GM21390 (cell line): ENCODE data around the gene CDKL5.

ENCODE experiments used
- ATAC-seq: cut with Tn5 transposase; IDR thresholded peaks from one replicate; pipeline ENCODE4 v1.9.1; 2021; ENCODE audit not compliant: unreplicated experiment

CDKL5 gene

DNA sequence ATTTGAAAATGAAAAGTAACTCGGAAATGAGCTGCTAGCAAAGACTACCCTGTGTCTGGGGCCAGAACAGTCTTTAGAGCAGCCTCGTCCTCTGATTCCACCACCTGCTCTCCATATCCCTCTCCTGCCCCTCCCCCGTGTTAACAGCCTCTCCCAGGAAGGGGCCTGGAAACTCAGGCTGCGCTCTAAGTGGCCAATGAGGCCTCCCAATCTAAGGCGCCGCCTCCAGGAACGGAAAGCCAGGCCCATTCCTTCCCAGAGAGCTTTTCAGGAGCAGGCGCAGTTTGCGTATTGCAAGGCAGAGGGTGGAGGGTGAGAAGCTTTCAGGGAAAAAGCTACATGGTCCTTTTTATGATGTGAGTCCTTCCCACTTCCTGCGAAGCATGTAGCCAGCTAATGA is 215.3 kb downstream of the CDKL5 start:
- ATAC-seq: no peak

DNA sequence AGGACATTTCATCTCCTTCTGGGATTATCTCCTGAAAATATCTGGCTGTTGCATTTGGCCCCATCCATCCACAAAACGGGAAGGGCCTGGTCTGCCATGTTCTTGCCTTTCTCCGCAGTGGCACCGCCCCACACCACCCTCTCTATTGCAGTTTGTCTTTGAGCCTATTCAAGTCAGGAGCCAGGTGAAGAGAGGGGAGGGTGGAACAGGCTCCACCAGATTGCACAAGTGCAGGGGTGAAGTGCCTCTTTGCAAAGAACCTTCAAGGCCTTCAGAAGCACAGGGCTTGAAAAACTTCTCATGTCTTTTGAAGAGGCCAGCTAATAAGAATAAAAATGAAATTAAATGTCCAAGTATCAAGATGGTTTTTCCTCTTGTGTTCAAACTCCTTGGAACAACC is 217.8 kb downstream of the CDKL5 start:
- ATAC-seq: no peak

DNA sequence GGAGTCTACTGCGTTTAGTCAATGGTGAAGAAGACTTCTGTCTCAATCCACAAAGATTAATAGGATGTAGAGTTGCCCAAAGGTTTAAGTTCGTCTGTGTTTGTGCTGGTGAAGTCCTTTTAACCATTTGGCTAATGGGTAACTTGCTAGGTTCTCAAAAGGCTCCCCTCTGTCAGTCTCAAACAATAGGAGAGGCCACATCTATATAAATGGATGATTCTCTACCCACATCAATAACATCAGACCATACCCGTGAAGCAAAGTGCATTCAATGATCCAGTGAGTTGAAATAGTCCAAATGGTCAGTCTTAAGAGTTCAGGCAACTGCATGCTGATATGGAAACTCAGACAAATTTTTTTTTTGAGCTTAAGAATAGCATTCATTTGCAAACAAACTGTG is 218.4 kb downstream of the CDKL5 start:
- no peak for ATAC-seq

DNA sequence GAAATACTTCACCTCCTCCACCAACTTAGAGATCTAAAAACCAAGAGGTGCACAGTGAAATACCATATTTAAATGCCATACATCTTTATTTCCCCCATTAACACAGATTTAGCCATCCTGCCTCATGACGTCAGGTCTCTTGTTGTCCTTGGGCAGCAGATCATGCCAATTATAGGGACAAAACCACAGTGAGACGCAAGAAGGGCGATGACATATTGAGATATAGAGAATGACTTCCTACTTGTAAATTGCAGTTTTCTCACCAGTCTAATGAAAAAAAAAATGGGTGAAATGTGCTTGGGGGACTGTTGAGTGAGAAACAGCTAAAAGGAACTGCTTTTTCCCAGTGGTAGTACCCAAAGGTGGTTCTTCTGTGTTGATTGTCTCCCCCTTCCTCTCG is 222.2 kb downstream of the CDKL5 start:
- ATAC-seq: no peak

DNA sequence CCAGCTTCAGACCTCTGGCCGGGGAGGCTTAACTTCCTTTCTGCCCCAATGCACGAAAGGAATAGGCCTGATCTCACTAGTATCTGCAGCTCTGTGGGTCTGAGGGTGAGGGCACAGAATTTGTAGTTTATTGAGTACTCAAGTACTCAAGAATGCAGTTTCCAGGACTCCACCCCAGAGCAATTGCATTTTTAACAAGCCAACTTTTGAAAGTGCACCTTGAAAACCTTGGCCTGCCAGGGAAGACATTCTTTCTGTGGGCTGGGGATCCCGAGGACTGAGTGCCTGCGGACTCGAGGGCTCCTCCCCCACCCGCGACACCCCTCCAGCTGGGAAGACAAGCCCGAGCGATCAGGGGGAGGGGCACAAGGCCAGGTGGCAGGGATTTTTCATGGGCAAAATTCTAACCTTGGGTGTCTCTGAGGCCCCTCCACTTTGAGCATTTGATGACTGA is 224.1 kb downstream of the CDKL5 start:
- no peak for ATAC-seq

DNA sequence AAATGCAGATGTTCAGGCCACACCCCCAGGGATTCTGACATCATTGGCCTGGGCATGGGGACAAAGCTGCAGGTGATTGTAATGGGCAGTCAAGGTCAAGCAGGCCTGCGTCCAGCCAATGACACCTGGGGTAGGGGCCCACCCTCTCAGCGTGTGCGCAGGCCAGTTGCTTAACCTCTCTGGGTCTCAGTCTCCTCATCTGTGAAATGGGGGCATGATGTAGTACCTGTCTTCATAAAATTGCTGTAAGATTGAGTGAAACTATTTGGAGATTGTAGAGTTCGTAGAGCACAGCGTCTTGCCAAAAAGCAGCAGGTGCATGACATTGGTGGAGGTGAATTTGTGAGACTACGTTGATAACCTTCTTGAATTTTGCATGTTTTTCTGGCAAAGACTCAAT is 225.3 kb downstream of the CDKL5 start:
- ATAC-seq: no peak

DNA sequence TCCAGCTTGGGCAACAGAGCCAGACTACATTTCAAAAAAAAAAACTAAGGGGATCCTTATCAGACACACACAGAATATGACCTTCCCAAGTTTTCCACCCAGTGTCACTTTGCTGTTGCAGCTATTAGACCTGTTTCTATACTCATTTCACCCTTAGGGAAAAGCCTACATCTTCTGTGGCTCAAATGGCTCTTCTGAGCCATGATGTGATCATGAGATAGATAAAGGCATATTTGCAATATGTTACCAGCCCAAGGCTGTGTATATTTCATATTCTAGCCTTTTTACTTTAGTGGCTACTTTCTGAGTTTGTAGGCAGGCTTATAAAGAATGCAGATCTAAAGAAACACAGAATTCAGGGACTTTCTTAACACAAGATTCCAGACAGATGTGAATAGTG is 227.2 kb downstream of the CDKL5 start:
- ATAC-seq: no peak

DNA sequence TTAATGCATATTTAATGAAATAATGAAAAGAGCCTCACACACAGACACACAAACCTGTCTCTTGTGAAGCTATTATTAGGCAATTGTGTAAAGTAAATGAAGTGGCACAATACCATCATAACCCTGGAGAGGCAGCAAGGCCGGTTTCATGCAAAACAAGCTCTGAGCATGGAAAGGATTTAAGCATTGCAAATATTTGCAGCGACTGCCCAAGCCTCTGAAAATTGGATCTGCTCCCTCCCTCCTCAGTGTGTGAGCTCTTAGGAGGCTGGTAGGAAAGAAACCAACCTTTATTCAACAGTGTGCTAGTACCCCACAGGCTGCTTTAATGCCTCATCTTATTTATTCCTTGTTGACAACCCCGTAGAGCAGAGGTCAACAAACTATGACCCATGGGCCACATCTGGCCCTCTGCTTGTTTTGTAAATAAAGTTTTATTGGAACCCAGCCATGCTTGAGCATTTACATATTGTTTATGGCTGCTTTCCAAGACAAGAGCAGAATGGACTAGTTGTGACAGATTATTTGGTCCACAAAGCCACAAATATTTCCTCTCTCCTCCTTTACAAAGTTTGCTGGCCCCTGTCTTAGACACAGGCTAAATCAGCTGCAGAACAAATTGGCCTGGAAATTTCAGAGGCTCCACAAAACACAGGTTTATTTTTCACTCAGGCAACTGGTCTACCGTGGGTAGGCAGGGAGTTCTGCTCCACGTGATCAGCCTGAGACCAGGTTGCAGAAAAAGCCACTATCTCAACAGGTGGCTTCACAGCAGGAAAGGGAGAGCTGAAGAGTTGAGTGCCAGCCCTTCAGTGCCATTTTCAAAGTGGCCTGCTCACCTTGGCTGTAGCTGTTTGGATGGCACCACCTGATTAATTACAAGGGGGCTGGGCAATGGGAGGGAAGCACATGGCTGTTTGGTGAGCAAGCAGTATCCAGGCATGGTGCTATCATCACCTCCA is 229.7 kb downstream of the CDKL5 start:
- ATAC-seq: no peak

DNA sequence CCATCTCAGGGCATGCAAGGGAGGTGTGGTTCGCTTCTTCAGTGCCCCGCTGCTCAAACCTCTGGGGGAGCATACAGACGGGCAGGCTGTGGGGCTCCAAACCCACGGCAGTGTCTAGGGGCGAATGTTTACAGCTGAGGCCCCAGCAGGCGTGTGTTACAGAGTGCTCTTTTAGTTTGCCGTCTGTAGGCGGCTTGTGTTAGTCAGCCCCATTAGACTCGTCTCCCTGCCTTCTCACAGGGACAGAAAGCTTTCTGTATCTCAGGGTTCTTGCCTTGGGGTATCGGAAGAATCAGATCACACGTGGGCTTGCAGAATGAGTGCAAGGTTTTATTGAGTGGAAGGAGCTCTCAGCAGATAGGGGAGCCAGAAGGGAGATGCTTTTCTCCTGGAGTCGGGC is 235.9 kb downstream of the CDKL5 start:
- ATAC-seq: no peak

DNA sequence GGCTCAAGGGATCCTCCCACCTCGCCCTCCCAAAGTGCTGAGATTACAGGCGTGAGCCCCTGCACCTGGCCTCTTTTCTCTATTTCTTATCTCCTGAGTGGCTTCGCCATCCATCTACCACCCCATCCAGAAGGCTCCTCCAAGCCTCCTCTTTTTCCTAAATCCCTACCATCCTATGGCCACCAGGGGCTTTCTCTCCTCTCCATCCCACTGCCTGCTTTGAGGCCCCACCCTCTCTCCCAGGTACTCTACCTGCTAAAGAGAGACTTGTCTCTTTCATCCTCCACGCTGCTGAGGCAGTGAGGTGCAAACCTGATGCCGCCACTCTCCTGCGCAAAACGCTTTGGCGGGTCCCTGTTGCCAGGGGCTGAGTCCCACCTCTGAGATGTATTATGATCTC is 239.5 kb downstream of the CDKL5 start:
- ATAC-seq: no peak

DNA sequence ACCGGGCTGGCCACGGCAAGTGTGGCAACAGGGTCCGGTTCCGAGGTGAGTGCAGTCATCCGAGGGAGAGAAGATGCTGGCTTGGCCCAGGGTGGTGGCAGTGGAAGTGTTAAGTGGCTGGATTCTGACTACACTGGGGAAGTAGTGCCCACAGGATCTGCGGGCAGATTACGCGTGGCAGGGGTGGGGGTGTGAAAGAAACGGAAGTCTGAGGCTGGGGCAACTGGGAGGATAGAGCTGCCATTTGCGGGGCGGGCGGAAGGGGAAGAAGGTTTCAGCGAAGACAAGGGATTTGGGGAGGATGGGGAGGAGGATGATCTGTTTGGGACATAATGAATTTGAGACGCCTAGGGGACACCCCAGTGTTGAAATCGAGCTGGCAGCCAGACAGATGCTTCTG is 241.2 kb downstream of the CDKL5 start:
- no peak for ATAC-seq

DNA sequence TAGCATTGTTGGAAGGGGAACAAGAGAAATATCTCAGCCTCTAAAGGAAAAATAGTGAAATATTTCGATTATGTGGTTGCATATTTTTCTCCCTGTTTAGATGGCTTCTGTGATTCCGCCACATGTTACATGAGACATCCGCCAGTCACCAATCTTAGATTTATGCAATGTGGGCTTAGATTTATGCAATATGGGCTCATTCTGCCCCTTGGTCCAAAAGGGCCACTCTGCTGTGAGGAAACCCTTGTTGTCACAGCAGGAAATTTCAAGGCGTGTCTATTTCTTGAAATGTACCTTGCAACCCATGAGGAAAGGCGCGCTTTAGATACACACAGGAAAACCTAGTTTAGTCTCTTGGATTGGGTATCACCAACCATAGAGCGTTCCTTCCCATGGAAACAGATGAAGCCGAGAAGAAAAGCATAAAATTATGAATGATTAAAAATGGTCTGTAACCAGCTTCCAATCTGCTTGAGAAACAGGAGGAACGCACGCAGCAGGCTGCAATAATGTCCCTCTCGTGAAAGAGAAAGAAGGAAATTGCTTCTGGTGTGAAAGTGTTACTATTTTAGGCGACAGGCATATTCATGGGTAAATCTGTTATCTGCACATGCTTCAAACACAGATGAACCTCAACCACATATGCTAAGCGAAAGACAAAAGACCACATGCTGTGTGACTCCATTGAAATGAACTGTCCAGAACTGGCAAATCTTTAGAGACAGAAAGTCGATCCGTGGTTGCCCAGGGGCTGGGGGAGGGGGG is 242.8 kb downstream of the CDKL5 start:
- ATAC-seq: peak; percentile 46

DNA sequence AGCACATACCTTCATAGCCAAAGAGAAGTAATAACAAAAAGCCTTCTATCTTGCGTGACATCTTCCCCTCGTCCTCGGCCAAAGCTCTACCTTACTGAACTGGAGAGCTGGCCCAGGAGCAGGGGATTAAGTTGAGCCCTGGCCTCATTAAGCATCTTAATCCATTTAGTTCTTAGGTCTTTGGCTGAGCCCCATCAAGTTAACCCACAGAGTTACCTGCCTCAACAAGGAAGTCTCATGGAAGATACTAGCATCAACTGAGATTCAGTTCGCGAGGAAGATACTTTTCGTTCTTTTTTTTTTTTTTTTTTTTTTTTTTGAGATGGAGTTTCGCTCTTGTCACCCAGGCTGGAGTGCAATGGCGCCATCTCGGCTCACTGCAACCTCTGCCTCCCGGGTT is 246.6 kb downstream of the CDKL5 start, which contains the start of gene RS1:
Gene RS1, minus strand, starts transcription at position 101 of the 400 bp plus-strand sequence. Its CDS starts 40 bp downstream, at position 61.
- no peak for ATAC-seq

DNA sequence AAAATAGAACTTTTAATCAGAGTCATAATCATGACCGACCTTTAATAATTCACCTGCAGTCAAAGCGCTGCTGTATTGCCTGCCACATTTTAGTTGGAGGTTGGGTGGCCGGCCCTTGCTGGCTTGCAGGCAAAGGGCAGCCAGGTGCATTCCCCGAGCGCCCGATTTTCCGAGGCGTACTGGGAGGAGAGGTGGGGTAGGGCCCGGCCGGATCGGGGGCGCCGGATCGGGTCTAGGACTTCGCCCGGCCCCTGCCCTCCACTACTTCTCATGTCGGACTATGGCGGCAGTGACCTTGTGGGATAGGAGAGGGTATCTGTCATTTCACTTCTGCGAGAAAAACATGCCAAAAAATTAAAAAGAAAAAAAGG is 249.0 kb downstream of the CDKL5 start:
- ATAC-seq: peak; percentile 52

DNA sequence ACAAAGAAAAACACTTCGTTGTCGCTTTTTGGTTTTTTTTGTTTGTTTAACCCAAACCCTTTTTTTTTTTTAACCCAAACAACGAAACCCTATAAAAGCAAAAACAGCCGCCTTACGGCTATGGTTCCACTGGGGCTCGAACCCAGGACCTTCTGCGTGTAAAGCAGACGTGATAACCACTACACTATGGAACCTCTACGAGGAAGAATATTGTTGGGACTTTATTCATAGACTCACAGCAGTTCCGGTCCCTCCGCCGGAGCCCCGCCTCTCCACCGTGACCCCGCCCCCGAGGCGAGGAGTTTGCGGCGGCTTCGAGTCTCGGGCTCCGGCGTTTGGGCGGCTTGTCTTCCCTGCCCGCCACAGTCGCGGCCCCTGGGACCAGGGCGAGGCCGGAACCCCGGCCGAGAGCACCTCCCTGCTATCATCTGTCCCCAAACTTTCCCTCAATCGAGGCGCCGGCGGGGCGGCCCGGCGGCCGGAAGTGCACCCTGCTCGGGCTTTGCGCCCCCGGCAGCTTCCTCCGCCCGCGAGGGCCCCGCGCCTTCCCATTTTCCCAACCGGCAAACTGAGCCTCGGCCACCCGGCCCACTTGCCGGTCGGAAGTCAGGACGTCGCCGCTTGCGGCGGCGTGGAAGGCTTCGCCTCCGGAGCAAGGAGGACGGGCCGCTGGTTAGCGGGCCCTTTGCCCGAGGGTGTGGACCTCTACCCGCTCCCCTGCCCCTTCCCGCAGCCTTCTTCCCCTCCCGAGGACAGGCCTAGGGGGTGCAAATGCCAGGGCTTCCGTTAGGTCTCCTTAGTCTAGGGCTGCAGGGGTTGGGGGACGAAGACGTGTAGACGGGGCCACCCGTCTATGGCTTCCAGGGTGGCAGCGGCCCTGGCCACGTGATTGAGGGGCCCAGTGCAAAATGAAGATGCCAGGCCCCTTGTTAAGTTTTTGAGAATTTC is 249.7 kb downstream of the CDKL5 start:
- ATAC-seq: peak; percentile 79

DNA sequence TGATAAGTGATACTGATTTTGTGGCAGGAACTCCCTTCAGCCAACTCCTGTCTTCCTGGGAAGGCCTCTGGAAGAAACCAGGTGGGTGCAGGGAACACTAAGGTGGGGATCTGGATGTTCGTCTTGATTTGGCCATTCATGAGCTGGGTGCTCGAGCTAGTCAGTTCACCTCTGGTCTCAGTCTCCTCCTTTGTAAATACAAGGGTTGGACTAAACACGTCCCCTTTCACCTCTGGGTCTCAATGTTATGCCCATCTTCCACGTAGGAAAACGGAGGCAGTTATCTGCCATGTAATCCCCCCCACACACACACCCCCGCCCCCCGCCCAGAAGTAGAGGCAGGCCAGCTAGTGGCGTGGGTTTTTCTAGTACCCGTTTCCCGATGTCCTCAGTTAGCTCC is 250.6 kb downstream of the CDKL5 start:
- ATAC-seq: no peak

DNA sequence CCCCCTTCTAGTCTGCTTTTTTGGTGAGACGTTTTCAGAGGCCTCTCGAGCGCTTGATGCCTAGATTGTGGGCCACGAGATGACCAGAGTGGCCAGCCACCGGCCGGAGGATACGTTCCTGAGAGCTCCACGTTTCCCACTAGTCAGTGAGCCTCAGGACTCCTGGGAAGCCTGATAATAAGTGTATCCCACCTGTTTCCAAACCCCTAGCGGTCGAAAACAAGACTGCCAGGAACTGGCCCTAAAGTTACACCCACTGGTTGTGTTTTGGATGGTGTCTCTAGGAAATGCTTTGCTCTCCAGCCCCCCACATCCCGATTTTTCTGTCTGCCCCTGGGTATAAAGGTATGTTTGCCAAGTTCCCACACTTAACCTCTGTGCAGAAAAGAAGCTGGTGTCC is 251.1 kb downstream of the CDKL5 start:
- no peak for ATAC-seq

DNA sequence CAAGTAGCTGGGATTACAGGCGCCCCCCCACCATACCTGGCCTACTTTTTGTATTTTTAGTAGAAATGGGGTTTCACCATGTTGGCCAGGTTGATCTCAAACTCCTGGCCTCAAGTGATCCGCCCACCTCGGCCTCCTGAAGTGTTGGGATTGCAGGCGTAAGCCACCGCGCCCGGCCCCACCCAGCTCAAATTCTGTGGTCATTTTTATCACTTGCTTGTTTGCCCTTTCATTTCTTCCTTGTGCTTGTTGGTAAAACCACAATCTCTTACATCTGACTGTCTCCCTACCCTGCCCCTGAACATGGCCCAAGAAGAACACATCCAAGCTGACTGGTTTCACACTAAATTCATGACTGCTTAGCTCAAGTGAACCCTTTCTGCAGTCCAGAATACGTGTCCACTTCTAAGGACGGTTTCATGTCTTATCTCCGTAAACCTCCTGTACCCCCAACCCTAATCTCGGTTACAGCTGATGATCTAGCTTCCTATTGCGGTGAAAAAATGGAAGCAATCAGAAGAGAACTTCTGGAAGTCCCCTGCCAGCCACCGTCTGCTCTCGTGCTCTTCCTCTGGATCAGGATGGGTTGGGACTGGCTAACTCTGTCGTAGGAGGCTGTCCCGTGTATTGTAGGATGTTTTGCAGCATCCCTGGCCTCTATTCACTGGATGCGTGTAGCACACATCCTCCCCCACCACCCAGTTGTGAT is 251.9 kb downstream of the CDKL5 start:
- ATAC-seq: no peak

DNA sequence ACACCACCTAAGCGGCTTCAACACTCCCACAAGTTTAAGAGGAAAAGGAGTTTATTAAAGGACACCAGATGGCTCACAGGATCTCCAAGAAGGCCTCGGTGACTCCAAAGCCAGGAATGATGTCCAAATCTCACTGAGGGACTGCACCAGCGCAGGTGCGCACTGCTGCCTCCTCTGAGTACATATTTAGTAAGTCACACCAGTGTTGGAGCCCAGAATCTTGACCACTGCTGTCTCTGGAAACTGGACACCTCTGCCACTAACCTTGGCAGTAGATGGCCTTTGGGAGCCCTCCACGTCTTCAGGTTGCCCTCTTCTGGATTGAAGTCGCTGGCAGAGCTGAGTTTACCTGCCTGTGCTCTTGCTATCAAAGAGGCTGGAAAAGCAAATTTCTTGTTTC is 256.6 kb downstream of the CDKL5 start:
- ATAC-seq: no peak

DNA sequence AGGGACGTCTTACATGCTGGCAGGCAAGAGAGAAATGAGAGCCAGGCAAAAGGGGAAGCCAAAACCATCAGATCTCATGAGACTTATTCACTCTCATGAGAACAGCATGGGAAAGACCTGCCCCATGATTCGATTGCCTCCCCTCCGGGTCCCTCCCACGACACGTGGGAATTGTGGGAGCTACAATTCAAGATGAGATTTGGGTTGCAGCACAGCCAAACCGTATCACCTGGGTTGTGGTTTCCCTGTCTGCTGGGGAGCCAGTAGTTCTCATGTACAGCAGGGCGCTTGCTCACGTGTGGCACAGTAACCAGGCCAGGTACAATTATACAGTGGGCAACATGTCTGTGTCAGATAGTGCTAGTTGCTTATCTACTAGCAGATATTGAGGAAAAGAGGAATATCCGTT is 257.6 kb downstream of the CDKL5 start:
- ATAC-seq: no peak
